ENCODE measurements around the gene MCMBP.

GRCh38 chr10:119919271-119919670, 46.6 kb upstream of the MCMBP start:
- no peak for TF ChIP-seq POLR2A (IDR thresholded peaks at IDR 0.05)
- TF ChIP-seq, protein P1, sequence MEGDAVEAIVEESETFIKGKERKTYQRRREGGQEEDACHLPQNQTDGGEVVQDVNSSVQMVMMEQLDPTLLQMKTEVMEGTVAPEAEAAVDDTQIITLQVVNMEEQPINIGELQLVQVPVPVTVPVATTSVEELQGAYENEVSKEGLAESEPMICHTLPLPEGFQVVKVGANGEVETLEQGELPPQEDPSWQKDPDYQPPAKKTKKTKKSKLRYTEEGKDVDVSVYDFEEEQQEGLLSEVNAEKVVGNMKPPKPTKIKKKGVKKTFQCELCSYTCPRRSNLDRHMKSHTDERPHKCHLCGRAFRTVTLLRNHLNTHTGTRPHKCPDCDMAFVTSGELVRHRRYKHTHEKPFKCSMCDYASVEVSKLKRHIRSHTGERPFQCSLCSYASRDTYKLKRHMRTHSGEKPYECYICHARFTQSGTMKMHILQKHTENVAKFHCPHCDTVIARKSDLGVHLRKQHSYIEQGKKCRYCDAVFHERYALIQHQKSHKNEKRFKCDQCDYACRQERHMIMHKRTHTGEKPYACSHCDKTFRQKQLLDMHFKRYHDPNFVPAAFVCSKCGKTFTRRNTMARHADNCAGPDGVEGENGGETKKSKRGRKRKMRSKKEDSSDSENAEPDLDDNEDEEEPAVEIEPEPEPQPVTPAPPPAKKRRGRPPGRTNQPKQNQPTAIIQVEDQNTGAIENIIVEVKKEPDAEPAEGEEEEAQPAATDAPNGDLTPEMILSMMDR (IDR thresholded peaks at IDR 0.05) = no peak

Data from testis (tissue), 2 donors.